Hepatocyte (in vitro differentiated cells): ENCODE data around the gene DCAF7. TPM values are rescaled to one million over a fixed set of nuclear protein-coding genes. Genes with fewer than 3 reads are reported as not detected.

Source experiments
- DNase-seq: peaks from one replicate; pipeline ENCODE4 v3.0.0-alpha.2; 2016; ENCODE audit warnings: low spot score
- H2AFZ ChIP-seq: fragments of 200-600 bp; sonication (generic); 2 replicates; pipeline ENCODE4 v1.6.0; 2016; ENCODE audit warnings: antibody characterized with exemption, mild to moderate bottlenecking
- H3K27ac ChIP-seq: fragments of 200-600 bp; sonication (generic); 2 replicates; pipeline ENCODE4 v1.5.1; 2016; ENCODE audit warnings: mild to moderate bottlenecking
- H3K27me3 ChIP-seq: fragments of 200-600 bp; sonication (generic); 2 replicates; pipeline ENCODE4 v1.6.1; 2016
- H3K36me3 ChIP-seq: fragments of 200-600 bp; sonication (generic); replicated peaks from 2 replicates; pipeline ENCODE4 v1.5.1; 2016; ENCODE audit warnings: low read depth; ENCODE audit not compliant: insufficient read depth
- H3K4me1 ChIP-seq: fragments of 200-600 bp; sonication (generic); 2 replicates; pipeline ENCODE4 v1.5.1; 2016; ENCODE audit warnings: mild to moderate bottlenecking, moderate library complexity; ENCODE audit not compliant: insufficient read depth
- H3K4me2 ChIP-seq: fragments of 200-600 bp; sonication (generic); 2 replicates; pipeline ENCODE4 v1.6.0; 2016
- H3K4me3 ChIP-seq: fragments of 200-600 bp; sonication (generic); 2 replicates; pipeline ENCODE4 v1.5.1; 2016; ENCODE audit warnings: mild to moderate bottlenecking
- H3K79me2 ChIP-seq: fragments of 200-600 bp; sonication (generic); 2 replicates; pipeline ENCODE4 v1.6.0; 2017; ENCODE audit warnings: mild to moderate bottlenecking
- H3K9me2 ChIP-seq: fragments of 200-600 bp; sonication (generic); replicated peaks from 2 replicates; pipeline ENCODE4 v1.6.0; 2017; ENCODE audit warnings: mild to moderate bottlenecking; ENCODE audit not compliant: insufficient read depth
- H3K9me3 ChIP-seq: fragments of 200-600 bp; sonication (generic); 2 replicates; pipeline ENCODE4 v1.5.1; 2016; ENCODE audit warnings: low read depth, mild to moderate bottlenecking
- H4K20me1 ChIP-seq: fragments of 200-600 bp; sonication (generic); 2 replicates; pipeline ENCODE4 v1.6.0; 2016; ENCODE audit warnings: mild to moderate bottlenecking; ENCODE audit not compliant: insufficient read depth, poor library complexity, severe bottlenecking
- CTCF ChIP-seq: fragments of 200-600 bp; sonication (generic); IDR thresholded peaks from 2 replicates; pipeline ENCODE4 v1.5.1; 2016; ENCODE audit warnings: antibody characterized with exemption, mild to moderate bottlenecking; ENCODE audit not compliant: poor library complexity
- EZH2 ChIP-seq: fragments of 200-600 bp; sonication (generic); IDR thresholded peaks from 2 replicates; pipeline ENCODE4 v1.6.1; 2016; ENCODE audit warnings: antibody characterized with exemption, mild to moderate bottlenecking, borderline replicate concordance
- EZH2phosphoT487 ChIP-seq: fragments of 200-600 bp; sonication (generic); IDR thresholded peaks from one replicate; pipeline ENCODE4 v1.6.1; 2018; ENCODE audit warnings: antibody characterized with exemption, mild to moderate bottlenecking, low read depth, moderate library complexity; ENCODE audit not compliant: unreplicated experiment, severe bottlenecking
- WGBS: methylation state at CpG from one replicate; pipeline ENCODE4 v1.1.6; 2016; ENCODE audit warnings: low lambda C conversion rate; ENCODE audit errors: missing lambda C conversion rate; 5-methylcytosine and 5-hydroxymethylcytosine counted together
- polyA plus RNA-seq: library from polyadenylated mRNA; unstranded; fragments of >200 nt; fragmentation: Nextera tagmentation; extraction: Ambion mirVana; gene quantifications from 2 replicates; pipeline ENCODE4 v1.2.1, GENCODE V29; 2016
- total RNA-seq: library from RNA; depleted of rRNA; stranded (reverse); fragments of >200 nt; gene quantifications from 2 replicates; pipeline ENCODE4 v1.2.3, GENCODE V29; 2014

Gene DCAF7
- total and polyA plus RNA-seq, 2 experiments from 2014 or later = 53.0 to 56.5 TPM

DNA sequence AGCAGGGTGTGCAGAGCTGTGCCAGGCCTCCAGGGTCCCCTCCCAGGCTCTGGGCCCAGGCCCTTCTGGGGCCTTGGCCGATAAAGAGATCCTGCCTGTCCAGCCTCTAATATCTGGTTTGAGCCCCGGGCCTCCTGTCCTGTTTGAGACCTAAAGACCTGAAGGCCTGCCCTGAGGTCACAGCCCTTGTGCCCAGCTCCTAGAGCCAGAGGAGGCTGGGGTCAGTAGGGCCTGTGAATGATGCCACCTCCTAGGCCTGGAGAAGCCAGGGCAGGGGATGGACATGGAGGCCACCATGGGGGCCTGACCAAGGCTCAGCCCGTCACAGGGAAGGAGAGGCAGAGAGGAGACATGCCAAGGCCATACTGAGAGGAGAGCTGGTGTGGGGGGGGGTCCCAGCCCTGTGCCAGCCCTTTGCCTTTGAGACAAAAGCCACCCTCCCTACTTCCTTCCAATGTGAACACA is 19.7 kb upstream of the DCAF7 start:
- H2AFZ ChIP-seq = no peak overlapping the region
- H3K9me2 ChIP-seq = no peaks in the 10 kb centered on the region
- H3K4me2 ChIP-seq = no peak overlapping the region
- H3K4me3 ChIP-seq = no peak overlapping the region
- H3K36me3 ChIP-seq = no peaks in the 10 kb centered on the region
- H3K9me3 ChIP-seq = no peaks in the 10 kb centered on the region
- WGBS = 87% methylated on average over 3 of the region's 3 CpGs
- no peaks in the 10 kb centered on the region for H4K20me1 ChIP-seq
- no peak overlapping the region for H3K27ac ChIP-seq
- no peaks in the 10 kb centered on the region for H3K79me2 ChIP-seq
- no peak for DNase-seq
- H3K4me1 ChIP-seq = no peaks in the 10 kb centered on the region
- peaks cover 8% of the 10 kb centered on the region for H3K27me3 ChIP-seq
- no peak for TF ChIP-seq EZH2
- TF ChIP-seq EZH2phosphoT487 = no peak
- TF ChIP-seq CTCF = no peak

DNA sequence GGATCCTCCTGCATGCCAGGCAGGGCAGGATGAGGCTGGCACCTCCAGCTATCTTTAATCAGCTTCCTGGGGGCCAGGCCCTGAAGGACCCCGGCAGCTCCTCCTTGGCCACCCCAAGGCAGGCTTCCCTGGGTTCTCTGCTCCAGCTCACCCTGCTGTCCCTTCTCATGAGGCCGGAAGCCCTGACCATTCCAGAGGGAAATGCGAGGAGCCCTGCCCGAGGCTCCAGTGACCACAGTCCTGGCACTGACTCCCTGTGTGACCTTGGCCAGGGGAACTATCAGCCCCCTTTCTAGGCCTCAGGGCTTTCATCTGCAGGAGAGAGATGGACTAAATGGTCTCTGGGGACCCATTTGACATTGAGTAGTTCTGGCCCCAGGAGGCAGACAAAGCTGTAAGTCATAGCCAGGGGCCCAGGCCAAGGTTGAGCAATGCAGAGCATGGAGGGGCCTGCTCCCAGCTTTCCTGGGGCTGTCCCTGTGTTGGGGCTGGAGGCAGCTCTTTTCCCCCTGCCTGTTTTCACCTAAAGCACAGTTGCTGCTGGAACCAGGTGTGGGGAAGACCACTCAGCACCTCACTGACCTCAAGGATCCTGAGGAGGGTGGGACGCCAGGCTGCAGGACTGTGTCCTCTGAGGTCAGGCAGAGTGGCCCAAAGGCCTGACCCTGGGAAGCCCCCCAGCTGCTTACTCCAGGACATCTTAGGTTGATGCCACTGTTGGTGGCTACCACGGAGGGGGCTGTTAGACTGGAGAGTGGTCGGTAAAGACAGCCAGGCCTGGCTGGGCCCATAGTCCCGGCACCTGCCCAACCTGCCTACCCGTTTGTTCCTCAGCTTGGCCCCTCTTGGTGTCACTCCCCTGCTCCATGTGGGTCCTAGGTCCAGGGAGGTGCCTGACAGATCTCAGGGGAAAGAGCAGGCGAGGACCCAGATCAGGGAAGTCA is 19.0 kb upstream of the DCAF7 start:
- Histone ChIP-seq H3K4me2 (no peak overlapping the region), H2AFZ (no peak overlapping the region), H3K27ac (no peak overlapping the region), H3K9me2 (no peaks in the 10 kb centered on the region), H3K36me3 (no peaks in the 10 kb centered on the region), H3K79me2 (no peaks in the 10 kb centered on the region), H3K4me3 (no peak overlapping the region), H3K4me1 (no peaks in the 10 kb centered on the region), H3K9me3 (no peaks in the 10 kb centered on the region), H3K27me3 (peaks cover 8% of the 10 kb centered on the region), H4K20me1 (no peaks in the 10 kb centered on the region)
- no peak for DNase-seq
- no peak for TF ChIP-seq EZH2phosphoT487
- no peak for TF ChIP-seq CTCF
- no peak for TF ChIP-seq EZH2
- WGBS = 90% methylated on average over 10 of the region's 10 CpGs

DNA sequence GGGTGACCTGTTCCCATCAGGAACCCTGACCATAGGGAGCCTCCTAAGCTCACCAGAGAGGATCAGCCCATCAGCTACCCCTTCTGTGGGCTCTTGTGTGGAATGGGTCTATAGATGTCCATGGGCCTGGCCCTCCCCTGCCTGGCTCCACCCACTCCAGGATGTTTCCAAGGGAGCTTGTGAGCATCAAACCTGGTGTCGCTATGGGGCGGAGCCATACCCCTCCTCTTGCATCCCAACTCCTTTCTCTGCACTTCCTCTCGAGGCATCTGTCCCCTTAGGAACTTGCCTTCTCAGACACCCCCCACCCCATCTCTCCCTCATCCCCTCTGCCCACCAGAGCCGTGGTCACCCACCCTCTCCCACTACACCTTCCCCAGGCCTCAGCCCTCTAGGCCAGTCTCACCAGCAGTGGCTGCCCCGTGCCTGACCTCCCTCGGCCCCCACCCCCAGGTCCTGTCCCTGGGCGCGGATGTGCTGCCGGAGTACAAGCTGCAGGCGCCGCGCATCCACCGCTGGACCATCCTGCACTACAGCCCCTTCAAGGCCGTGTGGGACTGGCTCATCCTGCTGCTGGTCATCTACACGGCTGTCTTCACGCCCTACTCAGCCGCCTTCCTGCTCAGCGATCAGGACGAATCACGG is 16.7 kb upstream of the DCAF7 start:
- 92% methylated on average over 18 of the region's 20 CpGs for WGBS
- Histone ChIP-seq H3K4me3 (no peak overlapping the region), H3K9me2 (no peaks in the 10 kb centered on the region), H2AFZ (no peak overlapping the region), H3K36me3 (no peaks in the 10 kb centered on the region), H3K27ac (no peak overlapping the region), H3K4me1 (no peaks in the 10 kb centered on the region), H4K20me1 (no peaks in the 10 kb centered on the region), H3K79me2 (no peaks in the 10 kb centered on the region), H3K9me3 (no peaks in the 10 kb centered on the region), H3K27me3 (peaks cover 5% of the 10 kb centered on the region), H3K4me2 (no peak overlapping the region)
- no peak for TF ChIP-seq CTCF
- TF ChIP-seq EZH2 = no peak
- TF ChIP-seq EZH2phosphoT487 = no peak
- DNase-seq = no peak
